ENCODE measurements around the gene CALD1. TPM values are rescaled to one million over a fixed set of nuclear protein-coding genes. Genes with fewer than 3 reads are reported as not detected.

CALD1 gene
- total RNA-seq, 4 donors from 2014 or later, result 351 to 1,046 (median 551) TPM

- intact Hi-C loops (cut with DNase I; ENCODE audit: low total_unique reads), result no loop called here
- Histone ChIP-seq H3K4me3 (no peak overlapping the region), H3K27ac (peak overlapping the region; percentile 67 to 73), H3K27me3 (no peaks in the 10 kb centered on the region), H3K4me1 (peaks cover 0 to 5% of the 10 kb centered on the region in 2 donors), H3K9me3 (no peaks in the 10 kb centered on the region), H3K36me3 (no peaks in the 10 kb centered on the region)
- DNase-seq, result no peak
- TF ChIP-seq POLR2A (IDR thresholded peaks at IDR 0.05), result no peak
- TF ChIP-seq, protein P1, sequence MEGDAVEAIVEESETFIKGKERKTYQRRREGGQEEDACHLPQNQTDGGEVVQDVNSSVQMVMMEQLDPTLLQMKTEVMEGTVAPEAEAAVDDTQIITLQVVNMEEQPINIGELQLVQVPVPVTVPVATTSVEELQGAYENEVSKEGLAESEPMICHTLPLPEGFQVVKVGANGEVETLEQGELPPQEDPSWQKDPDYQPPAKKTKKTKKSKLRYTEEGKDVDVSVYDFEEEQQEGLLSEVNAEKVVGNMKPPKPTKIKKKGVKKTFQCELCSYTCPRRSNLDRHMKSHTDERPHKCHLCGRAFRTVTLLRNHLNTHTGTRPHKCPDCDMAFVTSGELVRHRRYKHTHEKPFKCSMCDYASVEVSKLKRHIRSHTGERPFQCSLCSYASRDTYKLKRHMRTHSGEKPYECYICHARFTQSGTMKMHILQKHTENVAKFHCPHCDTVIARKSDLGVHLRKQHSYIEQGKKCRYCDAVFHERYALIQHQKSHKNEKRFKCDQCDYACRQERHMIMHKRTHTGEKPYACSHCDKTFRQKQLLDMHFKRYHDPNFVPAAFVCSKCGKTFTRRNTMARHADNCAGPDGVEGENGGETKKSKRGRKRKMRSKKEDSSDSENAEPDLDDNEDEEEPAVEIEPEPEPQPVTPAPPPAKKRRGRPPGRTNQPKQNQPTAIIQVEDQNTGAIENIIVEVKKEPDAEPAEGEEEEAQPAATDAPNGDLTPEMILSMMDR (IDR thresholded peaks at IDR 0.05), result no peak
Measured at GRCh38 chr7:134767520-134768168, 11.8 kb upstream of the CALD1 start.

- no peaks in the 10 kb centered on the region for H3K9me3 ChIP-seq
- intact Hi-C loops (cut with DNase I; ENCODE audit: low total_unique reads), result no loop called here
- H3K27ac ChIP-seq, result peak overlapping the region; percentile 67 to 73
- no peak for TF ChIP-seq POLR2A (IDR thresholded peaks at IDR 0.05)
- TF ChIP-seq, protein P1 (IDR thresholded peaks at IDR 0.05), result no peak
- peaks cover 0 to 5% of the 10 kb centered on the region in 2 donors for H3K4me1 ChIP-seq
- no peaks in the 10 kb centered on the region for H3K36me3 ChIP-seq
- no peak overlapping the region for H3K4me3 ChIP-seq
- H3K27me3 ChIP-seq, result no peaks in the 10 kb centered on the region
- DNase-seq, result no peak
Measured at GRCh38 chr7:134768243-134768642, 11.2 kb upstream of the CALD1 start.

DNA sequence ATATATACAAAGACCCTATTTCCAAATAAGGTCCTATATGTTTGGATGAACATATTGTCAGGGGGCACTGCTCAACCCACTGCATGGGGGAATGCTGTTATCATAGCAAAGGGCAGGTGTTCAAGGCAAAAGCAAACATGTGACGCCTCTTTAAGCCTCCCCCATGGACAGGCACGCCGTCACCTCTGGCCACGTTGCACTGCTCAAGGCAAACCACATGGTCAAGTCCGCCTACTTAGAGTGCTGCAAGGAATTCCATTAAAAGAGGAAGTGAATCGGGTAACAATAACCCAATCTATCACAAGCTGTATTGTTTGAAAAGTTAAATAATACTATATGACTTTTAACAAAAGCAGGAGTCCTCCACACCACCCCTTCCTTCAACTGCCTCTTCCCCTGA is 8.8 kb upstream of the CALD1 start:
- TF ChIP-seq, protein P1 (IDR thresholded peaks at IDR 0.05), result no peak
- TF ChIP-seq POLR2A (IDR thresholded peaks at IDR 0.05), result no peak
- Histone ChIP-seq H3K4me3 (no peak overlapping the region), H3K27me3 (no peaks in the 10 kb centered on the region), H3K36me3 (no peaks in the 10 kb centered on the region), H3K27ac (no peak overlapping the region), H3K4me1 (peaks cover 0 to 5% of the 10 kb centered on the region in 2 donors), H3K9me3 (no peaks in the 10 kb centered on the region)
- intact Hi-C loops (cut with DNase I; ENCODE audit: low total_unique reads), result no loop called here
- DNase-seq, result no peak

- Histone ChIP-seq H3K4me3 (no peak overlapping the region), H3K9me3 (no peaks in the 10 kb centered on the region), H3K4me1 (peaks cover 0 to 5% of the 10 kb centered on the region in 2 donors), H3K36me3 (no peaks in the 10 kb centered on the region), H3K27ac (no peak overlapping the region), H3K27me3 (no peaks in the 10 kb centered on the region)
- intact Hi-C loops (cut with DNase I; ENCODE audit: low total_unique reads), result no loop called here
- no peak for TF ChIP-seq POLR2A (IDR thresholded peaks at IDR 0.05)
- TF ChIP-seq, protein P1 (IDR thresholded peaks at IDR 0.05), result no peak
- no peak for DNase-seq
Measured at GRCh38 chr7:134771111-134771510, 8.3 kb upstream of the CALD1 start.

DNA sequence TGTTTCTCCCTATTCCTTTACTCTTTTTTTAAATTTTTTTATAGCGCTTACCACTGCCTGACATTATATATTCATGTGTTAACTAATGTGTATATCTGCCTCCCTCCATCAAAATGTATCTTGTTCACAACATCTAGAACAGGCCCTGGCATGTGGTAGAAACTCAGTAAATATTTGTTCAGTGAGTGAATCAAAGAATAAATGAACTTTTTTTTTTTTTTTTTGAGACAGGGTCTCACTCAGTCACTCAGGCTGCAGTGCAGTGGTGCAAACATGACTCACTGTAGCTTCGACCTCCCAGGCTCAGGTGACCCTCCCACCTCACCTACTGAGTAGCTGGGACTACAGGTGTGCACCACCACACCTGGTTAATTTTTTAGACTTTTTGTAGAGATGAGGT is 7.5 kb upstream of the CALD1 start:
- Histone ChIP-seq H3K27ac (no peak overlapping the region), H3K4me1 (peaks cover 0 to 5% of the 10 kb centered on the region in 2 donors), H3K36me3 (no peaks in the 10 kb centered on the region), H3K4me3 (no peak overlapping the region), H3K27me3 (no peaks in the 10 kb centered on the region), H3K9me3 (no peaks in the 10 kb centered on the region)
- intact Hi-C loops (cut with DNase I; ENCODE audit: low total_unique reads), result no loop called here
- no peak for DNase-seq
- no peak for TF ChIP-seq POLR2A (IDR thresholded peaks at IDR 0.05)
- TF ChIP-seq, protein P1 (IDR thresholded peaks at IDR 0.05), result no peak

Data from uterus (tissue), 4 donors.